OCI-LY3 (cell line): ENCODE results near the gene VPS54.

ENCODE experiments used
- H2AFZ ChIP-seq: fragments of 200-600, 300-600 bp; shearing (Covaris generic); 2 replicates; pipeline ENCODE4 v1.6.0; 2014; ENCODE audit warnings: antibody characterized with exemption, low read depth, low read length
- H3K27ac ChIP-seq: fragments of 200-600, 300-600 bp; sonication (generic); 2 replicates; pipeline ENCODE4 v1.5.1; 2014; ENCODE audit warnings: mild to moderate bottlenecking, low read length, moderate library complexity, mixed read lengths
- H3K27me3 ChIP-seq: fragments of 200-600, 300-600 bp; sonication (generic); 2 replicates; pipeline ENCODE4 v1.6.1; 2014; ENCODE audit warnings: low read depth, low read length, mixed read lengths
- H3K36me3 ChIP-seq: fragments of 200-600, 300-600 bp; sonication (generic); replicated peaks from 2 replicates; pipeline ENCODE3; 2014; ENCODE audit warnings: low read depth, low read length, mixed read lengths
- H3K4me1 ChIP-seq: fragments of 300-600, 200-600 bp; sonication (generic); 2 replicates; pipeline ENCODE4 v1.6.1; 2014; ENCODE audit warnings: low read length, mixed read lengths
- H3K4me2 ChIP-seq: fragments of 200-600, 300-600 bp; sonication (generic); 2 replicates; pipeline ENCODE4 v1.6.1; 2014; ENCODE audit warnings: low read length, mixed read lengths
- H3K4me3 ChIP-seq: fragments of 300-600, 200-600 bp; sonication (generic); 2 replicates; pipeline ENCODE4 v1.5.1; 2014; ENCODE audit warnings: antibody characterized with exemption, mild to moderate bottlenecking, low read length, moderate library complexity
- H3K79me2 ChIP-seq: fragments of 300-600, 200-600 bp; shearing (Covaris generic); 2 replicates; pipeline ENCODE4 v1.6.1; 2014; ENCODE audit warnings: mild to moderate bottlenecking, low read length, mixed read lengths
- H3K9ac ChIP-seq: fragments of 300-600, 200-600 bp; shearing (Covaris generic); 2 replicates; pipeline ENCODE4 v1.6.0; 2014; ENCODE audit warnings: mild to moderate bottlenecking, low read length, moderate library complexity
- H3K9me3 ChIP-seq: fragments of 200-600, 300-600 bp; shearing (Covaris generic); 2 replicates; pipeline ENCODE4 v1.6.1; 2014; ENCODE audit warnings: low read length, mixed read lengths; ENCODE audit not compliant: insufficient read depth
- H4K20me1 ChIP-seq: fragments of 200-600, 300-600 bp; sonication (generic); 2 replicates; pipeline ENCODE4 v1.6.1; 2016; ENCODE audit warnings: low read length, mixed read lengths; ENCODE audit not compliant: insufficient read depth
- CTCF ChIP-seq: fragments of 200-600, 300-600 bp; sonication (generic); IDR thresholded peaks from 2 replicates; pipeline ENCODE4 v1.5.1; 2014; ENCODE audit warnings: antibody characterized with exemption, low read length, low read depth
- EZH2phosphoT487 ChIP-seq: fragments of 200-600 bp; shearing (Covaris generic); IDR thresholded peaks from 2 replicates; pipeline ENCODE4 v1.6.1; 2018; ENCODE audit warnings: antibody characterized with exemption, mixed run types, low read depth

Gene VPS54

DNA sequence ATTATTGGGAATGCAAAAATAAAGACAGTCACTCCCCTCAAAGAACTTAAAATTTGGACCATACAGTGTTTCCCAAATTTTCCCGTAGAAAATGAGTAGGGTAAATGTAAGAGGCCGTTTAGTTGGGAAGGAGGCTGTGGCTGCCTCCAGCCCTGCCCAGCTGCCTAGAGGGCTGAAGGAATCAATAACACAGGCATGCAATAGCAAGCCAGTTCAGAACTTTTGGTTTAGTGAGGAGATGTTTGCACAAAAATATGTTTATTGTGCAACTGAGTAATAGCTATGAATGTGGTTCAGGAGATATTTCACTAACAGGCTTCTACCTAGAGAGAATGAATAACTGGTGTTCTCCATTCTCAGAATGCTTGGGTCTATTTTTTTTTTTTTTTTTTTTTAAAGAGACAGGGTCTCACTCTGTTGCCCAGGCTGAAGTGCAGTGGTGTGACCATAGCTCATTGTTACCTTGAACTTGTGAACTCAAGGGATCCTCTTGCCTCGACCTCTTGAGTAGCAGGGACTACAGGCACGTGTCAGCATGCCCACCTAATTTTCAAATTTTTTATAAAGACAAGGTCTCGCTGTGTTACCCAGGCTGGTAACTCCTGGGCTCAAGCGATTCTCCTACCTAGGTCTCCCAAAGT is 153.9 kb downstream of the VPS54 start:
- H3K27ac ChIP-seq, result no peak overlapping the region
- no peaks in the 10 kb centered on the region for H4K20me1 ChIP-seq
- no peak overlapping the region for H3K4me2 ChIP-seq
- H3K4me3 ChIP-seq, result no peak overlapping the region
- H3K27me3 ChIP-seq, result no peaks in the 10 kb centered on the region
- TF ChIP-seq EZH2phosphoT487 (no peak), CTCF (no peak)
- no peaks in the 10 kb centered on the region for H3K79me2 ChIP-seq
- peaks cover 9% of the 10 kb centered on the region for H3K36me3 ChIP-seq
- H2AFZ ChIP-seq, result no peak overlapping the region
- no peaks in the 10 kb centered on the region for H3K9me3 ChIP-seq
- H3K4me1 ChIP-seq, result no peaks in the 10 kb centered on the region
- no peak overlapping the region for H3K9ac ChIP-seq

DNA sequence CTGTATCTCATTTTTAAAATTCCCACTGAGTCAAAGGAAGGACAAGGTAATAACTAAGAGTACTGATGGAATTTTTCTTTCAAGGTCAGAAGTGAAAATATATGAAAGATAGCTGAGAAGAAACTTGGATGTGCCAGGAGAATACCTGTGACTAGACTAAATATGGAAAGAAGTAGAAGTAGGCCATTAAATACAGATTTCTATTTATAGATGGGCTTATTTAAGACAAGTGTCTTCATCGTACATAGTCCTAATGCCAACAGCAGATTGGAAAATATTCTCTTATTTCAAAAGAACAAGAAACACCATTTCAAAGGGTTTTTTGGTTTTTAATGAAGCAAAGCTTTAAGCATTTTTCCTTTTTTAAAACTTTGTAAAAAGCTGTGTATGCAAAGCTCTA is 155.5 kb downstream of the VPS54 start:
- H3K27me3 ChIP-seq, result no peaks in the 10 kb centered on the region
- H3K9ac ChIP-seq, result no peak overlapping the region
- no peaks in the 10 kb centered on the region for H3K9me3 ChIP-seq
- peaks cover 12% of the 10 kb centered on the region for H3K36me3 ChIP-seq
- H3K27ac ChIP-seq, result no peak overlapping the region
- H4K20me1 ChIP-seq, result no peaks in the 10 kb centered on the region
- H3K79me2 ChIP-seq, result no peaks in the 10 kb centered on the region
- H3K4me3 ChIP-seq, result no peak overlapping the region
- no peak overlapping the region for H2AFZ ChIP-seq
- no peaks in the 10 kb centered on the region for H3K4me1 ChIP-seq
- no peak overlapping the region for H3K4me2 ChIP-seq
- TF ChIP-seq CTCF, result no peak
- TF ChIP-seq EZH2phosphoT487, result no peak

- no peaks in the 10 kb centered on the region for H3K27me3 ChIP-seq
- H3K9me3 ChIP-seq, result no peaks in the 10 kb centered on the region
- no peak overlapping the region for H3K4me2 ChIP-seq
- no peak overlapping the region for H2AFZ ChIP-seq
- no peaks in the 10 kb centered on the region for H3K79me2 ChIP-seq
- no peak overlapping the region for H3K4me3 ChIP-seq
- TF ChIP-seq EZH2phosphoT487 (no peak), CTCF (no peak)
- no peaks in the 10 kb centered on the region for H3K4me1 ChIP-seq
- H4K20me1 ChIP-seq, result no peaks in the 10 kb centered on the region
- H3K27ac ChIP-seq, result no peak overlapping the region
- no peak overlapping the region for H3K9ac ChIP-seq
- H3K36me3 ChIP-seq, result peaks cover 16% of the 10 kb centered on the region
Observed at GRCh38 chr2:63862806-63863205, 156.4 kb downstream of the VPS54 start.

DNA sequence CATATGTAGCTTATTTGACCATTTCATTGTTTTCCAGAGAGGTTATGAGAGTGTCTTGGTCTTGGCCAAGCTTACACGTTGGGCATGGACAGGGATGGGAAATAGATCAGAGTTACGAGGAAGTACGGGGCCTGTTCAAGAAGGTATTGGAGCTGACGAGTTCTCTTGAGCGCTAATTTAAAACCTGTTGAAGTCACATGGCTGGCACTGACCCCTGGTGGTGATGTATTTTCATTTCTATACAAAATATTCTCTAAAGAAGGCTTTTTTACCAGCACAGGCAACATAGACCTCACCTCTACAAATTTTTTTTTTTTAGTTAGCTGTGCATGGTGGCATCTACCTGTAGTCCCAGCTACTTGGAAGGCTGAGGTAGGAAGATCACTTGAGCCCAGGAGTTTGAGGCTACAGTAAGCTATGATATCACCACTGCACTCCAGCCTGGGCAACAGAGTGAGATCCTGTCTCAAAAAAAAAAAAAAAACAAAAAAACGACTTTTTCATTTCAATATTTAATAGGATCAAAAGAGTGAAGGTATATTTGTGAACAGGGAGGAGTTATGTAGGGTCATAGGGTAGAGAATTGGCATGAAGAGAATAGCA is 157.9 kb downstream of the VPS54 start:
- TF ChIP-seq CTCF (peak; percentile 72), EZH2phosphoT487 (no peak)
- Histone ChIP-seq H3K79me2 (no peaks in the 10 kb centered on the region), H3K27ac (no peak overlapping the region), H3K27me3 (no peaks in the 10 kb centered on the region), H3K36me3 (peaks cover 20% of the 10 kb centered on the region), H2AFZ (no peak overlapping the region), H3K4me1 (no peaks in the 10 kb centered on the region), H3K4me3 (no peak overlapping the region), H3K4me2 (no peak overlapping the region), H3K9ac (no peak overlapping the region), H3K9me3 (no peaks in the 10 kb centered on the region), H4K20me1 (no peaks in the 10 kb centered on the region)
